Endodermal cell (in vitro differentiated cells): ENCODE measurements around the gene ALOX12. TPM values are rescaled to one million over a fixed set of nuclear protein-coding genes. Genes with fewer than 3 reads are reported as not detected.

Experiments
- DNase-seq: peaks from one replicate; pipeline ENCODE4 v3.0.0-alpha.2; 2017
- H3K27ac ChIP-seq: 2 replicates; pipeline ENCODE4 v1.5.1; 2013; ENCODE audit warnings: mild to moderate bottlenecking, low read depth, low read length, moderate library complexity
- H3K27me3 ChIP-seq: 2 replicates; pipeline ENCODE4 v1.6.1; 2013; ENCODE audit warnings: mild to moderate bottlenecking, low read length, moderate library complexity; ENCODE audit not compliant: insufficient read depth, control insufficient read depth, poor library complexity, severe bottlenecking
- H3K36me3 ChIP-seq: 2 replicates; pipeline ENCODE4 v1.7.0; 2013; ENCODE audit warnings: mild to moderate bottlenecking, low read length, moderate library complexity; ENCODE audit not compliant: control insufficient read depth, insufficient read depth
- H3K4me1 ChIP-seq: one replicate; pipeline ENCODE4 v1.7.0; 2013; ENCODE audit warnings: low read length; ENCODE audit not compliant: control insufficient read depth, insufficient read depth
- H3K4me3 ChIP-seq: 2 replicates; pipeline ENCODE4 v1.5.1; 2013; ENCODE audit warnings: mild to moderate bottlenecking, low read length, moderate library complexity
- H3K9ac ChIP-seq: 2 replicates; pipeline ENCODE4 v1.6.1; 2013; ENCODE audit warnings: mild to moderate bottlenecking, low read length, moderate library complexity; ENCODE audit not compliant: poor library complexity, severe bottlenecking; ENCODE audit errors: extremely low read depth
- H3K9me3 ChIP-seq: 2 replicates; pipeline ENCODE4 v1.6.1; 2013; ENCODE audit warnings: mild to moderate bottlenecking, low read length, moderate library complexity; ENCODE audit not compliant: control insufficient read depth
- H3K27ac Mint-ChIP-seq: 2 replicates; pipeline ENCODE4 v1.8.0; 2020; ENCODE audit warnings: mixed read lengths
- H3K27me3 Mint-ChIP-seq: 2 replicates; pipeline ENCODE4 v1.8.0; 2021; ENCODE audit warnings: mild to moderate bottlenecking, mixed read lengths; ENCODE audit not compliant: insufficient read depth
- H3K36me3 Mint-ChIP-seq: 2 replicates; pipeline ENCODE4 v1.8.0; 2020; ENCODE audit warnings: low read depth, mixed read lengths
- H3K4me1 Mint-ChIP-seq: 2 replicates; pipeline ENCODE4 v1.8.0; 2020; ENCODE audit warnings: mixed read lengths
- H3K4me3 Mint-ChIP-seq: 2 replicates; pipeline ENCODE4 v1.8.0; 2020; ENCODE audit warnings: mild to moderate bottlenecking, moderate library complexity, mixed read lengths
- H3K9me3 Mint-ChIP-seq: 2 replicates; pipeline ENCODE4 v1.8.0; 2020; ENCODE audit warnings: mild to moderate bottlenecking, mixed read lengths
- WGBS, 2 experiments: methylation state at CpG; one replicate each; pipeline versions ENCODE4 v1.1.5 to v1.1.7; 2013; ENCODE audit warnings: missing lambda C conversion rate in 2 of 2, mixed read lengths in 1 of 2; ENCODE audit not compliant: insufficient coverage in 1 of 2, insufficient read length in 1 of 2; 5-methylcytosine and 5-hydroxymethylcytosine counted together
- total RNA-seq, 2 donors: library from RNA; stranded (reverse); fragmentation: NEBNext Ultra II Directional in 1 of 2; extraction: Animal tissue kit (Norgen Biotek cat#: 25700) in 1 of 2; gene quantifications; 2 replicates in 1 of 2; 3 replicates in 1 of 2; pipeline ENCODE4 v1.2.1, GENCODE V29; 2021
- TF ChIP-seq, protein P1 (sequence below): fragments of 200-600 bp; sonication (generic); conservative IDR thresholded peaks from 2 replicates; pipeline ENCODE4 v1.5.0; 2021; ENCODE audit warnings: antibody characterized with exemption, mild to moderate bottlenecking

Gene ALOX12
- total RNA-seq, 2 donors from 2014 or later = 0.46 to 0.92 TPM

- H3K27me3 Mint-ChIP-seq = peaks cover 42% of the 10 kb centered on the region
- peak overlapping the region; percentile 44 for H3K4me3 Mint-ChIP-seq
- Histone ChIP-seq H3K27me3 (peaks cover 55% of the 10 kb centered on the region), H3K9me3 (no peaks in the 10 kb centered on the region), H3K36me3 (no peaks in the 10 kb centered on the region), H3K27ac (no peak overlapping the region), H3K4me3 (no peak overlapping the region), H3K9ac (no peak overlapping the region), H3K4me1 (peaks cover 4% of the 10 kb centered on the region)
- WGBS, 2 experiments = 8 to 15% methylated on average over 7 to 53 of the region's 53 CpGs
- H3K36me3 Mint-ChIP-seq = peaks cover 6% of the 10 kb centered on the region
- H3K4me1 Mint-ChIP-seq = peaks cover 14% of the 10 kb centered on the region
- no peak overlapping the region for H3K27ac Mint-ChIP-seq
- no peaks in the 10 kb centered on the region for H3K9me3 Mint-ChIP-seq
- peak; percentile 86 for DNase-seq
- TF ChIP-seq, protein P1, sequence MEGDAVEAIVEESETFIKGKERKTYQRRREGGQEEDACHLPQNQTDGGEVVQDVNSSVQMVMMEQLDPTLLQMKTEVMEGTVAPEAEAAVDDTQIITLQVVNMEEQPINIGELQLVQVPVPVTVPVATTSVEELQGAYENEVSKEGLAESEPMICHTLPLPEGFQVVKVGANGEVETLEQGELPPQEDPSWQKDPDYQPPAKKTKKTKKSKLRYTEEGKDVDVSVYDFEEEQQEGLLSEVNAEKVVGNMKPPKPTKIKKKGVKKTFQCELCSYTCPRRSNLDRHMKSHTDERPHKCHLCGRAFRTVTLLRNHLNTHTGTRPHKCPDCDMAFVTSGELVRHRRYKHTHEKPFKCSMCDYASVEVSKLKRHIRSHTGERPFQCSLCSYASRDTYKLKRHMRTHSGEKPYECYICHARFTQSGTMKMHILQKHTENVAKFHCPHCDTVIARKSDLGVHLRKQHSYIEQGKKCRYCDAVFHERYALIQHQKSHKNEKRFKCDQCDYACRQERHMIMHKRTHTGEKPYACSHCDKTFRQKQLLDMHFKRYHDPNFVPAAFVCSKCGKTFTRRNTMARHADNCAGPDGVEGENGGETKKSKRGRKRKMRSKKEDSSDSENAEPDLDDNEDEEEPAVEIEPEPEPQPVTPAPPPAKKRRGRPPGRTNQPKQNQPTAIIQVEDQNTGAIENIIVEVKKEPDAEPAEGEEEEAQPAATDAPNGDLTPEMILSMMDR = no peak
Measured at GRCh38 chr17:7042501-7043181, 46.8 kb downstream of the ALOX12 start.

- peak overlapping the region; percentile 44 for H3K4me3 Mint-ChIP-seq
Measured at GRCh38 chr17:7043182-7043496, 47.3 kb downstream of the ALOX12 start.

GRCh38 chr17:7043497-7044198 is 47.8 kb downstream of the ALOX12 start, which contains the start of gene SLC16A11:
SLC16A11 (minus strand) TSS chr17:7044092; CDS start chr17:7043513, 579 bp downstream.
- H3K36me3 ChIP-seq = no peaks in the 10 kb centered on the region
- TF ChIP-seq, protein P1 = no peak
- Mint-ChIP-seq H3K4me1 (peaks cover 14% of the 10 kb centered on the region), H3K27me3 (peaks cover 42% of the 10 kb centered on the region), H3K36me3 (peaks cover 6% of the 10 kb centered on the region), H3K9me3 (no peaks in the 10 kb centered on the region), H3K27ac (no peak within 1 kb of the TSS), H3K4me3 (peak within 1 kb of the TSS; percentile 44)
- peaks cover 4% of the 10 kb centered on the region for H3K4me1 ChIP-seq
- WGBS, 2 experiments = 8% methylated on average over 17 to 57 of the region's 58 CpGs
- peak; percentile 78 for DNase-seq
- no peak within 1 kb of the TSS for H3K9ac ChIP-seq
- peaks cover 55% of the 10 kb centered on the region for H3K27me3 ChIP-seq
- H3K4me3 ChIP-seq = no peak within 1 kb of the TSS
- H3K27ac ChIP-seq = no peak within 1 kb of the TSS
- no peaks in the 10 kb centered on the region for H3K9me3 ChIP-seq

More at GRCh38 chr17:7043182-7043496, 47.3 kb downstream of the ALOX12 start:
- DNase-seq = no peak
- Histone ChIP-seq H3K4me1 (peaks cover 4% of the 10 kb centered on the region), H3K9ac (no peak overlapping the region), H3K27me3 (peaks cover 55% of the 10 kb centered on the region), H3K9me3 (no peaks in the 10 kb centered on the region), H3K27ac (no peak overlapping the region), H3K4me3 (no peak overlapping the region), H3K36me3 (no peaks in the 10 kb centered on the region)
- Mint-ChIP-seq H3K4me1 (peaks cover 14% of the 10 kb centered on the region), H3K9me3 (no peaks in the 10 kb centered on the region), H3K27me3 (peaks cover 42% of the 10 kb centered on the region), H3K27ac (no peak overlapping the region), H3K36me3 (peaks cover 6% of the 10 kb centered on the region)
- TF ChIP-seq, protein P1 = no peak
- WGBS, 2 experiments = 11 to 19% methylated on average over 5 to 21 of the region's 21 CpGs
